Panc1 (cell line): ENCODE data around the gene TMEM175. TPM values are rescaled to one million over a fixed set of nuclear protein-coding genes. Genes with fewer than 3 reads are reported as not detected.

ENCODE experiments used
- ATAC-seq: fragments of 200-7000 bp; cut with Tn5 transposase; 2 replicates; pipeline ENCODE4 v1.9.1; 2020; ENCODE audit warnings: mild to moderate bottlenecking, moderate library complexity
- BruUV-seq: library from RNA; stranded (reverse); fragments of 400-500 nt; replicated peaks from 2 replicates; lab custom pipeline; 2021; lab: Mats Ljungman, UMichigan
- CTCF ChIA-PET: fragments of 300-600 bp; sonication (Branson Sonifier 250); formaldehyde crosslinking; loops from one replicate; lab custom pipeline; 2022; ENCODE audit warnings: antibody characterized with exemption; lab: Charles Lee
- POLR2A ChIA-PET: fragments of 300-600 bp; sonication (Branson Sonifier 250); formaldehyde crosslinking; loops from one replicate; lab custom pipeline; 2022; ENCODE audit warnings: antibody characterized with exemption; lab: Charles Lee
- DNase-seq: peaks from one replicate; pipeline ENCODE4 v3.0.0-alpha.2; 2010; ENCODE audit warnings: low read depth, low spot score
- H3K27ac ChIP-seq: 2 replicates; pipeline ENCODE4 v1.5.1; 2011; ENCODE audit warnings: mild to moderate bottlenecking, low read length, inconsistent platforms
- H3K27me3 ChIP-seq: fragments of 200-500 bp; sonication (Bioruptor generic); 2 replicates; pipeline ENCODE4 v1.6.0; 2014; ENCODE audit warnings: low read length, inconsistent platforms; ENCODE audit not compliant: control insufficient read depth, insufficient read depth
- H3K36me3 ChIP-seq: fragments of 200-500 bp; sonication (Bioruptor generic); 2 replicates; pipeline ENCODE4 v1.5.1; 2014; ENCODE audit warnings: inconsistent platforms, mild to moderate bottlenecking, low read length, moderate library complexity; ENCODE audit not compliant: control insufficient read depth, insufficient read depth
- H3K4me1 ChIP-seq: 2 replicates; pipeline ENCODE4 v1.5.1; 2011; ENCODE audit warnings: inconsistent platforms, mild to moderate bottlenecking, low read length, moderate library complexity; ENCODE audit not compliant: control insufficient read depth, insufficient read depth
- H3K4me3 ChIP-seq, 2 experiments: 2 replicates each; pipeline ENCODE4 v1.5.1; 2011 to 2012; ENCODE audit warnings: low read depth in 2 of 2, low read length in 2 of 2, mild to moderate bottlenecking in 2 of 2, inconsistent platforms in 1 of 2, moderate library complexity in 1 of 2
- H3K9me3 ChIP-seq: fragments of 200-500 bp; sonication (Bioruptor generic); 2 replicates; pipeline ENCODE4 v1.5.1; 2014; ENCODE audit warnings: low read depth, mild to moderate bottlenecking, inconsistent platforms, low read length, moderate library complexity; ENCODE audit not compliant: control insufficient read depth, insufficient read depth
- POLR2AphosphoS5 ChIP-seq: IDR thresholded peaks from 2 replicates; pipeline ENCODE4 v1.6.1; 2012; ENCODE audit warnings: mild to moderate bottlenecking, low read depth, low read length, moderate library complexity
- SIN3A ChIP-seq: IDR thresholded peaks from 2 replicates; pipeline ENCODE4 v1.6.1; 2012; ENCODE audit warnings: low read depth, mild to moderate bottlenecking, low read length, moderate library complexity, borderline replicate concordance; ENCODE audit not compliant: insufficient read depth
- TCF7L2 ChIP-seq: IDR thresholded peaks from 2 replicates; pipeline ENCODE4 v1.6.1; 2011; ENCODE audit warnings: mild to moderate bottlenecking, low read depth, low read length, inconsistent platforms
- in situ Hi-C: cut with HindIII; loops from 2 replicates; pipeline ENCODE4 v1.10.0; 2016; ENCODE audit warnings: low sequenced_read_pairs, low pct_unique_long_range_greater_than_20kb
- intact Hi-C: fragments of 100-400 bp; cut with micrococcal nuclease; formaldehyde crosslinking; loops from one replicate; pipeline ENCODE4 v1.10.0; 2022; ENCODE audit not compliant: unreplicated experiment
- total RNA-seq: library from RNA; stranded (reverse); gene quantifications from one replicate; pipeline ENCODE4 v1.2.1, GENCODE V29; 2021; ENCODE audit not compliant: unreplicated experiment
- TF ChIP-seq, protein P1 (sequence below): fragments of 450-650 bp; IDR thresholded peaks from 2 replicates; pipeline ENCODE4 v1.5.1; 2017; ENCODE audit warnings: mild to moderate bottlenecking
- TF ChIP-seq, protein P2 (sequence below), 2 experiments: IDR thresholded peaks; 2 replicates each; pipeline ENCODE4 v1.6.1; 2011 to 2012; ENCODE audit warnings: low read depth in 2 of 2, control low read depth in 1 of 2, low read length in 1 of 2, mild to moderate bottlenecking in 1 of 2, moderate library complexity in 1 of 2; ENCODE audit not compliant: insufficient read depth in 1 of 2

Gene TMEM175
- total RNA-seq, 1 experiment from 2014 or later: 21.8 TPM

DNA sequence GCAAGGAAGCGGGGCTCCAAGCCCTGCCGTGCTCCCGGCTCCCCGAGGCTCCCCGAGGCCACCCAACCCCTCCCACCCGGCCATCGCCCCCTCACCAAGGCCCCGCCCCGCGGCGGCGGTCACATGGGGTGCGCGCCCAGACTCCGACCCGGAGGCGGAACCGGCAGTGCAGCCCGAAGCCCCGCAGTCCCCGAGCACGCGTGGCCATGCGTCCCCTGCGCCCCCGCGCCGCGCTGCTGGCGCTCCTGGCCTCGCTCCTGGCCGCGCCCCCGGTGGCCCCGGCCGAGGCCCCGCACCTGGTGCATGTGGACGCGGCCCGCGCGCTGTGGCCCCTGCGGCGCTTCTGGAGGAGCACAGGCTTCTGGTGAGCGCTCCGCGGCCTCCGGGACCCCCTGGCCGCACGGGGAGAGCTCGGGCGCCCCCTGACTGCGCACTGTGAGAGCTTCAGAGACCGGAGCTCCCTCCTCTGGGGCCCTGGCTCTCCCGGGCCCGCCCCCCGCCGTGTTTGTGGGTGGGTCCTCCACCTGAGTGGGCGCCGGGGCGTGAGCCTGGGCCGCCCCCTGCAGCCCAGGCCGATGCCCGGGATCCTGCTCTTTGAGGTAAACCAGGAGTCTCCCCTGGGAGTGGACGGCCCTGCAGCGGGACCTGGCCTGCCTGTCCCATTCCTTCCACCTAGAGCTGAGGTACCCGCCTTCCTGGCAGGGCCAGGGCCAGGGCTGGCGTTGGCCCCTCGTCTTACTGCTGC is 54.8 kb downstream of the TMEM175 start, which contains the start of gene IDUA:
TSS of gene IDUA (plus strand) at position 166 of the 745 bp plus-strand sequence. CDS start at position 207, 41 bp downstream.
- in situ Hi-C loops: no loop called here
- Histone ChIP-seq H3K9me3 (no peaks in the 10 kb centered on the region), H3K36me3 (no peaks in the 10 kb centered on the region), H3K4me1 (peaks cover 5% of the 10 kb centered on the region), H3K27me3 (no peaks in the 10 kb centered on the region), H3K27ac (peak within 1 kb of the TSS; percentile 72), H3K4me3 (peak within 1 kb of the TSS; percentile 61 to 67)
- ATAC-seq (peak; percentile 83), DNase-seq (no peak)
- ChIA-PET CTCF (interaction anchor here (0.6 to 0.7 kb wide), 2 partner anchors 51 to 217 kb away, joined by 3 read pairs; no protein-coding TSS in a partner anchor), POLR2A (interaction anchor here (0.5 to 1.2 kb wide), 2 partner anchors 24 to 57 kb away, joined by 5 to 10 read pairs; partner anchors contain the start of gene FGFRL1)
- intact Hi-C loops: no loop called here
- BruUV-seq: no TSS peak
- TF ChIP-seq, protein P1, sequence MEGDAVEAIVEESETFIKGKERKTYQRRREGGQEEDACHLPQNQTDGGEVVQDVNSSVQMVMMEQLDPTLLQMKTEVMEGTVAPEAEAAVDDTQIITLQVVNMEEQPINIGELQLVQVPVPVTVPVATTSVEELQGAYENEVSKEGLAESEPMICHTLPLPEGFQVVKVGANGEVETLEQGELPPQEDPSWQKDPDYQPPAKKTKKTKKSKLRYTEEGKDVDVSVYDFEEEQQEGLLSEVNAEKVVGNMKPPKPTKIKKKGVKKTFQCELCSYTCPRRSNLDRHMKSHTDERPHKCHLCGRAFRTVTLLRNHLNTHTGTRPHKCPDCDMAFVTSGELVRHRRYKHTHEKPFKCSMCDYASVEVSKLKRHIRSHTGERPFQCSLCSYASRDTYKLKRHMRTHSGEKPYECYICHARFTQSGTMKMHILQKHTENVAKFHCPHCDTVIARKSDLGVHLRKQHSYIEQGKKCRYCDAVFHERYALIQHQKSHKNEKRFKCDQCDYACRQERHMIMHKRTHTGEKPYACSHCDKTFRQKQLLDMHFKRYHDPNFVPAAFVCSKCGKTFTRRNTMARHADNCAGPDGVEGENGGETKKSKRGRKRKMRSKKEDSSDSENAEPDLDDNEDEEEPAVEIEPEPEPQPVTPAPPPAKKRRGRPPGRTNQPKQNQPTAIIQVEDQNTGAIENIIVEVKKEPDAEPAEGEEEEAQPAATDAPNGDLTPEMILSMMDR: peak; percentile 82
- TF ChIP-seq TCF7L2: no peak

DNA sequence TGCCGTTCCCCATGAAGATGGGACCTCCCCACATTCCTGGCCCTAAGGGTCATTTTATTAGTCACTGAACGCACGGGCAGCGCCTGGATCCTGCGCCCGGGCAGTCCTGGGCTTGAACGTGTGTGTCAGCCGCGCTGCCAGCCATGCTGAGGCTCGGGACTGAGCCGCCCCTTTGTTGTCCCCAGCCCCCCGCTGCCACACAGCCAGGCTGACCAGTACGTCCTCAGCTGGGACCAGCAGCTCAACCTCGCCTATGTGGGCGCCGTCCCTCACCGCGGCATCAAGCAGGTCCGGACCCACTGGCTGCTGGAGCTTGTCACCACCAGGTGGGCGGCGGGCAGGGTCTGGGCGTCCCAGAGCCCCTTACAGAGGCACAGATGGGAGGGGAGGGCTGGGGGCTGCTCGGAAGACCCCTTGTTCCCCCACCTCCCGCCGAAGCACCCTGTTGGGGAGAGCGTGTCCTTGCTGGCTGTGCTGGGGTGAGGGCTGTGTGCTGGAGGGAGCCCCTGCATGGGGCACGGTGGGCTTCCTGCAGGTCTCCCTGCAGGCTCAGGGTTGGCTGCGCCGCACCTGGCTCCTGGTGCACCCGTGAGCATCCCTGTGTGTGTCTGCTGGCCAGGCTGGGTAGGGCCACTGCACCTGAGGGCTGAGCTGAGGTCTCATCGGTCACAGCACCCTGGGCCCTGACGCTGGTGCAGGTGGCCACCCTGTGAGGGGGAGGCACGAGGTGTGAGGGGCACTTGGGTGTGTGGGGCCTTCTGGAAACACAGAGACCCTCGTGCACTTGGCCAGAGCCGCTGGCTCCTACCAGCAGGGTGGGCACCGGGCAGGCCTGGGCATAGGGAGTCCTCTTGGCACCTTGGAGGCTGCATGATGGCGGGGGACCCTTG is 55.6 kb downstream of the TMEM175 start:
- H3K4me1 ChIP-seq: peaks cover 12% of the 10 kb centered on the region
- H3K27ac ChIP-seq: no peak overlapping the region; the same call in 1 of the 2 replicates
- ChIA-PET CTCF (interaction anchor here (0.7 kb wide), 1 partner anchor 52 kb away, joined by 3 read pairs; no protein-coding TSS in a partner anchor), POLR2A (interaction anchor here (0.5 to 1.2 kb wide), 2 partner anchors 23 to 58 kb away, joined by 5 to 10 read pairs; partner anchors contain the start of gene FGFRL1)
- intact Hi-C loops (no loop called here), in situ Hi-C loops (no loop called here)
- no TSS peak for BruUV-seq
- no peaks in the 10 kb centered on the region for H3K27me3 ChIP-seq
- DNase-seq (no peak), ATAC-seq (no peak)
- no peaks in the 10 kb centered on the region for H3K36me3 ChIP-seq
- no peaks in the 10 kb centered on the region for H3K9me3 ChIP-seq
- no peak for TF ChIP-seq POLR2AphosphoS5
- TF ChIP-seq, protein P1: no peak
- TF ChIP-seq TCF7L2: no peak
- TF ChIP-seq, protein P2, sequence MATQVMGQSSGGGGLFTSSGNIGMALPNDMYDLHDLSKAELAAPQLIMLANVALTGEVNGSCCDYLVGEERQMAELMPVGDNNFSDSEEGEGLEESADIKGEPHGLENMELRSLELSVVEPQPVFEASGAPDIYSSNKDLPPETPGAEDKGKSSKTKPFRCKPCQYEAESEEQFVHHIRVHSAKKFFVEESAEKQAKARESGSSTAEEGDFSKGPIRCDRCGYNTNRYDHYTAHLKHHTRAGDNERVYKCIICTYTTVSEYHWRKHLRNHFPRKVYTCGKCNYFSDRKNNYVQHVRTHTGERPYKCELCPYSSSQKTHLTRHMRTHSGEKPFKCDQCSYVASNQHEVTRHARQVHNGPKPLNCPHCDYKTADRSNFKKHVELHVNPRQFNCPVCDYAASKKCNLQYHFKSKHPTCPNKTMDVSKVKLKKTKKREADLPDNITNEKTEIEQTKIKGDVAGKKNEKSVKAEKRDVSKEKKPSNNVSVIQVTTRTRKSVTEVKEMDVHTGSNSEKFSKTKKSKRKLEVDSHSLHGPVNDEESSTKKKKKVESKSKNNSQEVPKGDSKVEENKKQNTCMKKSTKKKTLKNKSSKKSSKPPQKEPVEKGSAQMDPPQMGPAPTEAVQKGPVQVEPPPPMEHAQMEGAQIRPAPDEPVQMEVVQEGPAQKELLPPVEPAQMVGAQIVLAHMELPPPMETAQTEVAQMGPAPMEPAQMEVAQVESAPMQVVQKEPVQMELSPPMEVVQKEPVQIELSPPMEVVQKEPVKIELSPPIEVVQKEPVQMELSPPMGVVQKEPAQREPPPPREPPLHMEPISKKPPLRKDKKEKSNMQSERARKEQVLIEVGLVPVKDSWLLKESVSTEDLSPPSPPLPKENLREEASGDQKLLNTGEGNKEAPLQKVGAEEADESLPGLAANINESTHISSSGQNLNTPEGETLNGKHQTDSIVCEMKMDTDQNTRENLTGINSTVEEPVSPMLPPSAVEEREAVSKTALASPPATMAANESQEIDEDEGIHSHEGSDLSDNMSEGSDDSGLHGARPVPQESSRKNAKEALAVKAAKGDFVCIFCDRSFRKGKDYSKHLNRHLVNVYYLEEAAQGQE (IDR thresholded peaks at IDR 0.05; ENCODE audit: insufficient read depth in 1 of 2, low read depth in 2 of 2, low read length in 1 of 2): no peak
- TF ChIP-seq SIN3A: no peak
- peak overlapping the region; percentile 61 to 67 for H3K4me3 ChIP-seq
